ENCODE results near the gene FOXF2.

DNA sequence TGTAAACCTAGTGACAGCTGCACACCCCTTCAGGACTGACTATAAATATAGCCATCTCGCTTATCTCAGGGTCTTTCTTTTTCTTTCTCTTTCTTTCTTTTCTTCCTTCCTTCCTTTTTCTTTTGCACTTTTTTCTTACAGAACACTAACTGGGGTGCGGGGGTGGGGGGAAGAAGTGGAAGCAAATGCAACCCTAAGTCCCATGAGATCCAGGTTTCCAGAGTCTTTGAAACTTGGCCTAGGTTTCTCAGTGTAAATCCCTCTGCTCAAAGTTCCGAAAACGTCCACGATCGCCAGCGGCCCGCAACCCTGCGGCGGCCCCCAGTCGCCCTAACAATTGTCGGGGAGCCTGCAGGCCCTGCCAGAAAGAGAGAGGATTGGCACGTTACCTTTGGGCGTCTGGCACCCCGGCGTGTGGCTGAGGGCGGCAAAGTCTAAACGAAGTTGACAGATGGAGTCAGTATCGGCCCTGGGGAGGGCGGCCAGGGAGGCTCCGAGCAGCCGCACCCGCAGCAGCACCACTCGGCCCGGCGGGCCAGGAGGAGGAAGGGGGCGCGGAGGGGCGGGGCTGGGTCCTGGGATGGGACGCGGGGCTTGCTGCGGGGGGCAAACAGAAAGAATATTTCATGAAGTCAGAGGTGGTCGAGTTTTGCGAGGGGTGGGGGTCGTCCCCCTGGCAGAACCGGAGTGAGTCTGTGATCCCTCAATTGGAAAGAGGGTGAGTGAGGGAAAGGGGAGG, 577 bp upstream of the FOXF2 start:
- TF ChIP-seq CTCF (conservative IDR thresholded peaks at IDR 0.05 in 1 of 2, IDR thresholded peaks at IDR 0.05 in 1 of 2; ENCODE audit: extremely low read depth in 1 of 2, insufficient read depth in 1 of 2, low read depth in 1 of 2, low read length in 2 of 2) (no peak), EZH2 (IDR thresholded peaks at IDR 0.05; ENCODE audit: borderline replicate concordance, low read length) (peak; percentile 94)
